Measurements from ENCODE around the gene INHBE.

Gene INHBE

GRCh38 chr12:57430931-57431566 is 24.1 kb upstream of the INHBE start, which contains the start of gene R3HDM2:
Gene R3HDM2, minus strand, starts transcription at chr12:57431043. Its CDS starts 120,615 bp downstream, at chr12:57310428.
- Histone ChIP-seq H2BK12ac (ENCODE audit: low read length in 2 of 2) (no peak within 1 kb of the TSS), H3K9ac (ENCODE audit: low read length) (peak within 1 kb of the TSS; percentile 92), H3K14ac (ENCODE audit: low read length in 2 of 2) (peak within 1 kb of the TSS; percentile 36 to 90), H2AK5ac (ENCODE audit: low read length, severe bottlenecking) (no peak within 1 kb of the TSS), H4K91ac (ENCODE audit: low read length) (peak within 1 kb of the TSS; percentile 50), H2BK5ac (ENCODE audit: low read depth, low read length, poor library complexity, severe bottlenecking) (no peak within 1 kb of the TSS), H3K18ac (ENCODE audit: low read depth in 1 of 2, low read length in 2 of 2) (peak within 1 kb of the TSS; percentile 86 to 91), H3K36me3 (ENCODE audit: control insufficient read depth in 1 of 2, insufficient read depth in 2 of 2, low read depth in 1 of 2, low read length in 2 of 2) (no peaks in the 10 kb centered on the region), H3K4me3 (ENCODE audit: insufficient read depth in 1 of 2, low read depth in 1 of 2, low read length in 2 of 2) (peak within 1 kb of the TSS; percentile 75 to 88), H4K8ac (ENCODE audit: low read length) (peak within 1 kb of the TSS; percentile 78), H2BK15ac (ENCODE audit: low read depth, poor library complexity, severe bottlenecking) (peak within 1 kb of the TSS; percentile 83), H3K4me1 (ENCODE audit: control insufficient read depth, insufficient read depth, low read depth, low read length) (peaks cover 4% of the 10 kb centered on the region), H2BK120ac (ENCODE audit: low read depth, low read length) (peak within 1 kb of the TSS; percentile 95), H3K9me3 (ENCODE audit: control insufficient read depth, low read length) (no peaks in the 10 kb centered on the region), H3K27ac (ENCODE audit: low read length, poor library complexity, severe bottlenecking) (peak within 1 kb of the TSS; percentile 78), H3K27me3 (ENCODE audit: control insufficient read depth in 1 of 2, insufficient read depth in 1 of 2, low read length in 2 of 2) (no peaks in the 10 kb centered on the region), H2AFZ (ENCODE audit: low read depth, low read length) (no peak within 1 kb of the TSS), H3K4ac (ENCODE audit: low read depth in 1 of 2, low read length in 2 of 2) (peak within 1 kb of the TSS in 1 of 2 experiments; percentile 82), H3K79me1 (replicated peaks; ENCODE audit: low read length, poor library complexity, severe bottlenecking) (peaks cover 3% of the 10 kb centered on the region), H3K4me2 (ENCODE audit: low read length, poor library complexity, severe bottlenecking) (peak within 1 kb of the TSS; percentile 81), H3K23ac (ENCODE audit: low read length in 2 of 2) (no peak within 1 kb of the TSS)
- 13% methylated on average over 30 of the region's 41 CpGs for WGBS
- DNase-seq: peak; percentile 96

GRCh38 chr12:57431654-57432188 is 23.4 kb upstream of the INHBE start:
- Histone ChIP-seq H2BK120ac (ENCODE audit: low read depth, low read length) (no peak overlapping the region), H3K9ac (ENCODE audit: low read length) (peak overlapping the region; percentile 92), H2BK12ac (ENCODE audit: low read length in 2 of 2) (no peak overlapping the region), H2AFZ (ENCODE audit: low read depth, low read length) (no peak overlapping the region), H2AK5ac (ENCODE audit: low read length, severe bottlenecking) (no peak overlapping the region), H4K8ac (ENCODE audit: low read length) (no peak overlapping the region), H3K4me2 (ENCODE audit: low read length, poor library complexity, severe bottlenecking) (no peak overlapping the region), H3K27ac (ENCODE audit: low read length, poor library complexity, severe bottlenecking) (no peak overlapping the region), H3K36me3 (ENCODE audit: control insufficient read depth in 1 of 2, insufficient read depth in 2 of 2, low read depth in 1 of 2, low read length in 2 of 2) (no peaks in the 10 kb centered on the region), H3K4me3 (ENCODE audit: insufficient read depth in 1 of 2, low read depth in 1 of 2, low read length in 2 of 2) (peak overlapping the region in 1 of 2 experiments; percentile 76), H3K27me3 (ENCODE audit: control insufficient read depth in 1 of 2, insufficient read depth in 1 of 2, low read length in 2 of 2) (no peaks in the 10 kb centered on the region), H3K18ac (ENCODE audit: low read depth in 1 of 2, low read length in 2 of 2) (no peak overlapping the region), H4K91ac (ENCODE audit: low read length) (no peak overlapping the region), H2BK5ac (ENCODE audit: low read depth, low read length, poor library complexity, severe bottlenecking) (no peak overlapping the region), H3K23ac (ENCODE audit: low read length in 2 of 2) (no peak overlapping the region), H3K4me1 (ENCODE audit: control insufficient read depth, insufficient read depth, low read depth, low read length) (peaks cover 4% of the 10 kb centered on the region), H3K79me1 (replicated peaks; ENCODE audit: low read length, poor library complexity, severe bottlenecking) (peaks cover 3% of the 10 kb centered on the region), H3K9me3 (ENCODE audit: control insufficient read depth, low read length) (no peaks in the 10 kb centered on the region), H3K4ac (ENCODE audit: low read depth in 1 of 2, low read length in 2 of 2) (no peak overlapping the region), H2BK15ac (ENCODE audit: low read depth, poor library complexity, severe bottlenecking) (no peak overlapping the region), H3K14ac (ENCODE audit: low read length in 2 of 2) (no peak overlapping the region)
- 98% methylated on average over 9 of the region's 11 CpGs for WGBS
- DNase-seq: no peak

DNA sequence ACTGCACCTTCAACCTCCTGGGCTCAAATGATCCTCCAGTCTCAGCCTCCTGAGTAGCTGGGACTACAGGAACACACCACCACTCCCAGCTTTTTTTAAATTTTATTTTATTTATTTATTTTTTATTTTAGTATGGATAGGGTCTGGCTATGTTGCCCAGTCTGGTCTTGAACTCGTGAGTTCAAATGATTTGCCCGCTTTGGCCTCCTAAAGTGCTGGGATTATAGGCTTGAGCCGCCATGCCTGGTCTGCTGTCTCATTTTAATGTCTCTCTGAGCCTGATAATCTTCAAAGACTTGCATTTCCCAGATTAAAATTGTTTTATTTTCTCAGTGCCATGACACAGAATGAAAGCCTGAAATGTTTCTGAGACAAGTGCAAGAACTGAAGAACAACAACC is 21.7 kb upstream of the INHBE start:
- Histone ChIP-seq H2BK120ac (ENCODE audit: low read depth, low read length) (no peak overlapping the region), H4K8ac (ENCODE audit: low read length) (no peak overlapping the region), H2BK15ac (ENCODE audit: low read depth, poor library complexity, severe bottlenecking) (no peak overlapping the region), H3K14ac (ENCODE audit: low read length in 2 of 2) (no peak overlapping the region), H3K9me3 (ENCODE audit: control insufficient read depth, low read length) (no peaks in the 10 kb centered on the region), H3K79me1 (replicated peaks; ENCODE audit: low read length, poor library complexity, severe bottlenecking) (peaks cover 1% of the 10 kb centered on the region), H3K4me2 (ENCODE audit: low read length, poor library complexity, severe bottlenecking) (no peak overlapping the region), H4K91ac (ENCODE audit: low read length) (no peak overlapping the region), H3K27me3 (ENCODE audit: control insufficient read depth in 1 of 2, insufficient read depth in 1 of 2, low read length in 2 of 2) (no peaks in the 10 kb centered on the region), H3K27ac (ENCODE audit: low read length, poor library complexity, severe bottlenecking) (no peak overlapping the region), H3K36me3 (ENCODE audit: control insufficient read depth in 1 of 2, insufficient read depth in 2 of 2, low read depth in 1 of 2, low read length in 2 of 2) (no peaks in the 10 kb centered on the region), H2AFZ (ENCODE audit: low read depth, low read length) (no peak overlapping the region), H3K18ac (ENCODE audit: low read depth in 1 of 2, low read length in 2 of 2) (no peak overlapping the region), H3K9ac (ENCODE audit: low read length) (no peak overlapping the region), H3K4me1 (ENCODE audit: control insufficient read depth, insufficient read depth, low read depth, low read length) (peaks cover 3% of the 10 kb centered on the region), H2BK5ac (ENCODE audit: low read depth, low read length, poor library complexity, severe bottlenecking) (no peak overlapping the region), H2AK5ac (ENCODE audit: low read length, severe bottlenecking) (no peak overlapping the region), H3K23ac (ENCODE audit: low read length in 2 of 2) (no peak overlapping the region), H3K4me3 (ENCODE audit: insufficient read depth in 1 of 2, low read depth in 1 of 2, low read length in 2 of 2) (no peak overlapping the region), H3K4ac (ENCODE audit: low read depth in 1 of 2, low read length in 2 of 2) (no peak overlapping the region), H2BK12ac (ENCODE audit: low read length in 2 of 2) (no peak overlapping the region)
- 60% methylated on average over 3 of the region's 3 CpGs for WGBS
- DNase-seq: no peak

GRCh38 chr12:57434517-57435223 is 20.4 kb upstream of the INHBE start, which contains the start of gene INHBC:
Gene INHBC, plus strand, starts transcription at chr12:57434784. Its CDS starts 103 bp downstream, at chr12:57434887.
- no peak within 1 kb of the TSS for H2BK120ac ChIP-seq (ENCODE audit: low read depth, low read length)
- WGBS: 84% methylated on average over 8 of the region's 8 CpGs

More at GRCh38 chr12:57434517-57435223, 20.4 kb upstream of the INHBE start, which contains the start of gene INHBC:
- no peak within 1 kb of the TSS for H2AFZ ChIP-seq (ENCODE audit: low read depth, low read length)
- no peak within 1 kb of the TSS for H3K23ac ChIP-seq (ENCODE audit: low read length in 2 of 2)
- no peak within 1 kb of the TSS for H3K18ac ChIP-seq (ENCODE audit: low read depth in 1 of 2, low read length in 2 of 2)
- H2AK5ac ChIP-seq (ENCODE audit: low read length, severe bottlenecking): no peak within 1 kb of the TSS
- H3K9me3 ChIP-seq (ENCODE audit: control insufficient read depth, low read length): no peaks in the 10 kb centered on the region
- H3K79me1 ChIP-seq (replicated peaks; ENCODE audit: low read length, poor library complexity, severe bottlenecking): no peaks in the 10 kb centered on the region
- H3K4me2 ChIP-seq (ENCODE audit: low read length, poor library complexity, severe bottlenecking): no peak within 1 kb of the TSS
- no peak within 1 kb of the TSS for H3K4ac ChIP-seq (ENCODE audit: low read depth in 1 of 2, low read length in 2 of 2)
- no peak within 1 kb of the TSS for H2BK5ac ChIP-seq (ENCODE audit: low read depth, low read length, poor library complexity, severe bottlenecking)
- H3K4me3 ChIP-seq (ENCODE audit: insufficient read depth in 1 of 2, low read depth in 1 of 2, low read length in 2 of 2): no peak within 1 kb of the TSS
- no peak within 1 kb of the TSS for H2BK15ac ChIP-seq (ENCODE audit: low read depth, poor library complexity, severe bottlenecking)
- H3K27ac ChIP-seq (ENCODE audit: low read length, poor library complexity, severe bottlenecking): no peak within 1 kb of the TSS
- H2BK12ac ChIP-seq (ENCODE audit: low read length in 2 of 2): no peak within 1 kb of the TSS
- no peak within 1 kb of the TSS for H4K8ac ChIP-seq (ENCODE audit: low read length)
- H3K4me1 ChIP-seq (ENCODE audit: control insufficient read depth, insufficient read depth, low read depth, low read length): no peaks in the 10 kb centered on the region
- DNase-seq: peak; percentile 56
- H3K14ac ChIP-seq (ENCODE audit: low read length in 2 of 2): no peak within 1 kb of the TSS
- H3K36me3 ChIP-seq (ENCODE audit: control insufficient read depth in 1 of 2, insufficient read depth in 2 of 2, low read depth in 1 of 2, low read length in 2 of 2): no peaks in the 10 kb centered on the region
- no peaks in the 10 kb centered on the region for H3K27me3 ChIP-seq (ENCODE audit: control insufficient read depth in 1 of 2, insufficient read depth in 1 of 2, low read length in 2 of 2)
- no peak within 1 kb of the TSS for H3K9ac ChIP-seq (ENCODE audit: low read length)
- no peak within 1 kb of the TSS for H4K91ac ChIP-seq (ENCODE audit: low read length)

Data from mesenchymal stem cell (in vitro differentiated cells and primary cell).